ENCODE measurements around the gene FBXL19.

DNA sequence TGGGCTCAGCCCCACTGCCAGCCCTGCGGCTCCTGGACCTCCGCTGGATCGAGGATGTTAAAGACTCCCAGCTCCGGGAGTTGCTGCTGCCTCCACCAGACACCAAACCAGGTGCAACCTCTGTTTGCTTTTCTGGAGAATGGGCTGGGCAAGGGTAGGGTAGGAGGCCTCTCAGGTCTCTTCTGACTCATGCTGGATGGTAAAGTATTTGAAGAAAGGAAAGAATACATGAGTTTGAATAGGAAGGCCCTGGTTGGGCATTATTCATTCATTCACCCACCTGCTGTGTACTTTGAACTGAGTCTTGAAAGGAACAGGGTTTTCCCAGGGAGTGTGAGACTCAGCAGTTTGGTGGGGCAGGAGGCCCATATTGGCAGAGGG, 19.0 kb downstream of the FBXL19 start:
- TF ChIP-seq, protein P1, sequence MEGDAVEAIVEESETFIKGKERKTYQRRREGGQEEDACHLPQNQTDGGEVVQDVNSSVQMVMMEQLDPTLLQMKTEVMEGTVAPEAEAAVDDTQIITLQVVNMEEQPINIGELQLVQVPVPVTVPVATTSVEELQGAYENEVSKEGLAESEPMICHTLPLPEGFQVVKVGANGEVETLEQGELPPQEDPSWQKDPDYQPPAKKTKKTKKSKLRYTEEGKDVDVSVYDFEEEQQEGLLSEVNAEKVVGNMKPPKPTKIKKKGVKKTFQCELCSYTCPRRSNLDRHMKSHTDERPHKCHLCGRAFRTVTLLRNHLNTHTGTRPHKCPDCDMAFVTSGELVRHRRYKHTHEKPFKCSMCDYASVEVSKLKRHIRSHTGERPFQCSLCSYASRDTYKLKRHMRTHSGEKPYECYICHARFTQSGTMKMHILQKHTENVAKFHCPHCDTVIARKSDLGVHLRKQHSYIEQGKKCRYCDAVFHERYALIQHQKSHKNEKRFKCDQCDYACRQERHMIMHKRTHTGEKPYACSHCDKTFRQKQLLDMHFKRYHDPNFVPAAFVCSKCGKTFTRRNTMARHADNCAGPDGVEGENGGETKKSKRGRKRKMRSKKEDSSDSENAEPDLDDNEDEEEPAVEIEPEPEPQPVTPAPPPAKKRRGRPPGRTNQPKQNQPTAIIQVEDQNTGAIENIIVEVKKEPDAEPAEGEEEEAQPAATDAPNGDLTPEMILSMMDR (optimal IDR thresholded peaks at IDR 0.05 in 1 of 3, IDR thresholded peaks at IDR 0.05 in 1 of 3, conservative IDR thresholded peaks at IDR 0.05 in 1 of 3; ENCODE audit: extremely low read depth in 1 of 3, insufficient read depth in 2 of 3, low read length in 3 of 3): no peak
- TF ChIP-seq EZH2 (IDR thresholded peaks at IDR 0.05; ENCODE audit: low read length): no peak
